PC-9 (cell line): ENCODE results near the gene CMIP. TPM values are rescaled to one million over a fixed set of nuclear protein-coding genes. Genes with fewer than 3 reads are reported as not detected.
A peak's percentile ranks its signal among the peaks of the same experiment; 100 is the strongest.

ENCODE experiments used
- BruUV-seq: library from RNA; stranded (reverse); fragments of 400-500 nt; replicated peaks from 2 replicates; lab custom pipeline; 2021; lab: Mats Ljungman, UMichigan
- CTCF ChIA-PET: fragments of 300-600 bp; sonication (Branson Sonifier 250); formaldehyde crosslinking; loops from one replicate; lab custom pipeline; 2022; ENCODE audit warnings: antibody characterized with exemption; lab: Charles Lee
- POLR2A ChIA-PET: fragments of 300-600 bp; sonication (Branson Sonifier 250); formaldehyde crosslinking; loops from one replicate; lab custom pipeline; 2022; ENCODE audit warnings: antibody characterized with exemption; ENCODE audit not compliant: unreplicated experiment; lab: Charles Lee
- DNase-seq, 2 experiments: peaks; one replicate each; pipeline versions ENCODE4 v3.0.0 to v3.0.0-alpha.2; 2015 to 2022; ENCODE audit warnings: mixed read lengths in 1 of 2
- H2AFZ ChIP-seq: fragments of 200-600 bp; sonication (generic); 2 replicates; pipeline ENCODE4 v1.8.1; 2017; ENCODE audit warnings: antibody characterized with exemption
- H3F3A ChIP-seq: fragments of 200-600 bp; sonication (generic); 2 replicates; pipeline ENCODE4 v1.8.1; 2017; ENCODE audit warnings: antibody characterized with exemption, mild to moderate bottlenecking, low read depth; ENCODE audit not compliant: insufficient read depth
- H3K27ac ChIP-seq: fragments of 200-600 bp; sonication (generic); 2 replicates; pipeline ENCODE4 v1.6.1; 2016; ENCODE audit warnings: mixed run types
- H3K27me3 ChIP-seq: fragments of 200-600 bp; sonication (generic); 2 replicates; pipeline ENCODE4 v1.6.1; 2016; ENCODE audit warnings: low read depth, mixed run types; ENCODE audit not compliant: insufficient read depth
- H3K36me3 ChIP-seq: fragments of 200-600 bp; sonication (generic); 2 replicates; pipeline ENCODE4 v1.6.1; 2016; ENCODE audit warnings: low read depth, mixed run types
- H3K4me1 ChIP-seq: fragments of 200-600 bp; sonication (generic); replicated peaks from 2 replicates; pipeline ENCODE4 v1.6.1; 2016; ENCODE audit warnings: mixed run types; ENCODE audit not compliant: insufficient read depth
- H3K4me2 ChIP-seq: fragments of 200-600 bp; sonication (generic); 2 replicates; pipeline ENCODE4 v1.6.1; 2017; ENCODE audit warnings: mixed run types
- H3K4me3 ChIP-seq: fragments of 200-600 bp; sonication (generic); 2 replicates; pipeline ENCODE4 v1.6.1; 2016; ENCODE audit warnings: mixed run types
- H3K79me2 ChIP-seq: fragments of 200-600 bp; sonication (generic); 2 replicates; pipeline ENCODE4 v1.6.1; 2017; ENCODE audit warnings: low read depth, mixed run types
- H3K9me2 ChIP-seq: fragments of 200-600 bp; sonication (generic); 2 replicates; pipeline ENCODE4 v1.8.1; 2017; ENCODE audit warnings: mild to moderate bottlenecking; ENCODE audit not compliant: insufficient read depth
- H3K9me3 ChIP-seq: fragments of 200-600 bp; sonication (generic); 2 replicates; pipeline ENCODE4 v1.8.1; 2016; ENCODE audit warnings: low read depth; ENCODE audit not compliant: insufficient read depth
- H4K20me1 ChIP-seq: fragments of 200-600 bp; sonication (generic); 2 replicates; pipeline ENCODE4 v1.8.1; 2017; ENCODE audit not compliant: insufficient read depth
- CTCF ChIP-seq: fragments of 200-600 bp; sonication (generic); conservative IDR thresholded peaks from 2 replicates; pipeline ENCODE4 v1.6.1; 2017; ENCODE audit warnings: mixed run types, antibody characterized with exemption, mild to moderate bottlenecking, moderate library complexity
- EZH2 ChIP-seq: fragments of 200-600 bp; sonication (generic); IDR thresholded peaks from 2 replicates; pipeline ENCODE4 v1.8.0; 2017; ENCODE audit warnings: antibody characterized with exemption, low read depth
- intact Hi-C: fragments of 100-400 bp; cut with micrococcal nuclease; formaldehyde crosslinking; loops from one replicate; pipeline ENCODE4 v1.10.0; 2022; ENCODE audit not compliant: unreplicated experiment
- total RNA-seq: library from RNA; stranded (reverse); gene quantifications from 2 replicates; pipeline ENCODE4 v1.2.3, GENCODE V29; 2021

CMIP gene
- total RNA-seq, 1 experiment from 2014 or later = 96.6 TPM

- Histone ChIP-seq H3K4me1 (peaks cover 49% of the 10 kb centered on the region), H3K27ac (peak overlapping the region; percentile 96), H4K20me1 (no peaks in the 10 kb centered on the region), H3K27me3 (no peaks in the 10 kb centered on the region), H3K4me2 (peak overlapping the region; percentile 66), H3K4me3 (peak overlapping the region; percentile 10; the same call in 1 of the 2 replicates), H3K79me2 (peaks cover 9% of the 10 kb centered on the region; the same call in 1 of the 2 replicates), H3K9me3 (no peaks in the 10 kb centered on the region), H3K9me2 (no peaks in the 10 kb centered on the region), H2AFZ (no peak overlapping the region; the same call in 1 of the 2 replicates), H3F3A (peaks cover 27% of the 10 kb centered on the region), H3K36me3 (no peaks in the 10 kb centered on the region)
- ChIA-PET CTCF (interaction anchor here (0.8 kb wide), 1 partner anchor 217 kb away, joined by 3 read pairs; no protein-coding TSS in a partner anchor), POLR2A (interaction anchor here (0.9 kb wide), 1 partner anchor 121 kb away, joined by 4 read pairs; no protein-coding TSS in a partner anchor)
- peak; percentile 90 to 98 for DNase-seq
- intact Hi-C loops = loop anchor here (1.0 to 2.0 kb wide), 4 partner anchors 117 to 228 kb away; no protein-coding TSS in a partner anchor
- no TSS peak for BruUV-seq
- TF ChIP-seq EZH2 (no peak), CTCF (no peak; the same call in 1 of the 2 replicates)
Measured at GRCh38 chr16:81405702-81406113, 38.9 kb upstream of the CMIP start.

GRCh38 chr16:81408409-81408950 is 36.1 kb upstream of the CMIP start:
- TF ChIP-seq EZH2 (no peak), CTCF (no peak)
- H3K27ac ChIP-seq = no peak overlapping the region
- intact Hi-C loops = no loop called here
- no peaks in the 10 kb centered on the region for H3K9me3 ChIP-seq
- H3K9me2 ChIP-seq = no peaks in the 10 kb centered on the region
- BruUV-seq = no TSS peak
- peaks cover 36% of the 10 kb centered on the region for H3K4me1 ChIP-seq
- 0 out of 2 replicates have a peak, but pooled peaks cover 6% of the 10 kb centered on the region for H3K79me2 ChIP-seq
- ChIA-PET POLR2A (no interaction called here), CTCF (no interaction called here)
- peaks cover 16% of the 10 kb centered on the region for H3F3A ChIP-seq
- DNase-seq = no peak
- H3K27me3 ChIP-seq = no peaks in the 10 kb centered on the region
- no peak overlapping the region for H3K4me2 ChIP-seq
- no peaks in the 10 kb centered on the region for H3K36me3 ChIP-seq
- H2AFZ ChIP-seq = no peak overlapping the region
- no peaks in the 10 kb centered on the region for H4K20me1 ChIP-seq
- no peak overlapping the region for H3K4me3 ChIP-seq

GRCh38 chr16:81409016-81409556 is 35.5 kb upstream of the CMIP start:
- Histone ChIP-seq H3K27me3 (no peaks in the 10 kb centered on the region), H2AFZ (no peak overlapping the region), H3K79me2 (0 out of 2 replicates have a peak, but pooled peaks cover 4% of the 10 kb centered on the region), H3K4me3 (no peak overlapping the region), H3K9me3 (no peaks in the 10 kb centered on the region), H3K4me2 (no peak overlapping the region), H3K9me2 (no peaks in the 10 kb centered on the region), H3F3A (peaks cover 13% of the 10 kb centered on the region), H4K20me1 (no peaks in the 10 kb centered on the region), H3K4me1 (peaks cover 31% of the 10 kb centered on the region), H3K27ac (no peak overlapping the region), H3K36me3 (no peaks in the 10 kb centered on the region)
- no peak for DNase-seq
- intact Hi-C loops = no loop called here
- no peak for TF ChIP-seq EZH2
- no peak for TF ChIP-seq CTCF
- ChIA-PET POLR2A (interaction anchor here (0.6 kb wide), 1 partner anchor 192 kb away, joined by 5 read pairs; no protein-coding TSS in a partner anchor), CTCF (no interaction called here)
- no TSS peak for BruUV-seq
